Gastrocnemius medialis (tissue), 4 donors: ENCODE measurements around the gene ZP1. TPM values are rescaled to one million over a fixed set of nuclear protein-coding genes. Genes with fewer than 3 reads are reported as not detected.

ENCODE experiments used
- ATAC-seq, 2 donors: fragments of 150-250 bp; one replicate each; pipeline ENCODE4 v1.9.1; 2016
- DNase-seq, 2 donors: peaks; one replicate each; pipeline ENCODE4 v3.0.0-alpha.2; 2019
- H3K27ac ChIP-seq, 4 donors: fragments of 200-600 bp; sonication (generic); 1 replicate in 1 of 4; 2 replicates in 3 of 4; pipeline ENCODE4 v1.5.1; 2016 to 2018; ENCODE audit warnings: mild to moderate bottlenecking in 2 of 4, moderate library complexity in 1 of 4
- H3K27me3 ChIP-seq, 3 donors: fragments of 200-600 bp; sonication (generic) in 2 of 3; 1 replicate in 1 of 3; 2 replicates in 2 of 3; pipeline versions ENCODE4 v1.5.1 to v1.6.0; 2016 to 2019; ENCODE audit warnings: mild to moderate bottlenecking in 1 of 3, moderate library complexity in 1 of 3
- H3K36me3 ChIP-seq, 2 donors: fragments of 200-600 bp; sonication (generic) in 1 of 2; one replicate each; pipeline ENCODE4 v1.5.1; 2017 to 2018
- H3K4me1 ChIP-seq, 2 donors: fragments of 200-600 bp; sonication (generic) in 1 of 2; one replicate each; pipeline ENCODE4 v1.5.1; 2016 to 2017; ENCODE audit warnings: mild to moderate bottlenecking in 2 of 2
- H3K4me3 ChIP-seq, 4 donors: fragments of 200-600 bp; sonication (generic) in 3 of 4; 1 replicate in 1 of 4; 2 replicates in 3 of 4; pipeline ENCODE4 v1.5.1; 2016 to 2019; ENCODE audit warnings: mild to moderate bottlenecking in 2 of 4
- H3K9me3 ChIP-seq, 3 donors: fragments of 200-600 bp; sonication (generic) in 2 of 3; 1 replicate in 1 of 3; 2 replicates in 2 of 3; pipeline ENCODE4 v1.5.1; 2016 to 2019
- CTCF ChIP-seq, 5 experiments: fragments of 450-650 bp in 3 of 5; fragments of 200-600 bp in 2 of 5; sonication (generic) in 2 of 5; IDR thresholded peaks in 4 of 5; conservative IDR thresholded peaks in 1 of 5; 1 replicate in 4 of 5; 2 replicates in 1 of 5; pipeline ENCODE4 v1.5.1; 2016 to 2019; ENCODE audit warnings: antibody characterized with exemption in 5 of 5, mild to moderate bottlenecking in 3 of 5, moderate library complexity in 3 of 5
- POLR2A ChIP-seq, 2 donors: fragments of 450-650 bp; IDR thresholded peaks; one replicate each; pipeline ENCODE4 v1.6.1; 2017; ENCODE audit warnings: antibody characterized with exemption in 2 of 2, mild to moderate bottlenecking in 2 of 2, moderate library complexity in 2 of 2
- in situ Hi-C, 4 donors: fragments of 200-750 bp; cut with MboI; loops; one replicate each; pipeline versions ENCODE4 v1.15.0 to v1.8.0; 2017; ENCODE audit warnings: low sequenced_read_pairs in 4 of 4
- intact Hi-C: fragments of 100-400 bp; cut with DNase I; formaldehyde crosslinking; loops from one replicate; pipeline ENCODE4 v1.15.1; 2023; ENCODE audit warnings: low total_unique reads
- total RNA-seq, 4 donors: library from RNA; depleted of rRNA; stranded (reverse); fragments of >200 nt; gene quantifications; one replicate each; pipeline versions ENCODE4 v1.1.0 to v1.2.3, GENCODE V29; 2016

Gene ZP1
- total RNA-seq, 4 donors from 2014 or later, result not detected

- intact Hi-C loops (no loop called here), in situ Hi-C loops (loop anchor here in 1 of 4 donors (25.0 kb wide), 1 partner anchor 239 kb away; the partner anchor contains the start of gene VPS37C)
- ATAC-seq (no peak), DNase-seq (no peak)
- Histone ChIP-seq H3K27me3 (peaks cover 10 to 29% (median 21%) of the 10 kb centered on the region in 3 donors), H3K4me1 (peaks cover 20 to 35% of the 10 kb centered on the region in 2 donors), H3K27ac (no peak overlapping the region), H3K36me3 (peaks cover 0 to 36% of the 10 kb centered on the region in 2 donors), H3K9me3 (no peaks in the 10 kb centered on the region), H3K4me3 (no peak overlapping the region)
- TF ChIP-seq CTCF (IDR thresholded peaks at IDR 0.05 in 4 of 5, conservative IDR thresholded peaks at IDR 0.05 in 1 of 5) (no peak), POLR2A (IDR thresholded peaks at IDR 0.05) (no peak)
Measured at GRCh38 chr11:60923326-60923725, 56.0 kb downstream of the ZP1 start.

GRCh38 chr11:60923800-60924109 is 56.4 kb downstream of the ZP1 start:
- H3K27ac ChIP-seq, result no peak overlapping the region
- peaks cover 10 to 29% (median 21%) of the 10 kb centered on the region in 3 donors for H3K27me3 ChIP-seq
- H3K9me3 ChIP-seq, result no peaks in the 10 kb centered on the region
- ATAC-seq, result no peak
- H3K36me3 ChIP-seq, result peaks cover 0 to 36% of the 10 kb centered on the region in 2 donors
- H3K4me1 ChIP-seq, result peaks cover 16 to 31% of the 10 kb centered on the region in 2 donors
- intact Hi-C loops, result no loop called here
- TF ChIP-seq CTCF (IDR thresholded peaks at IDR 0.05 in 4 of 5, conservative IDR thresholded peaks at IDR 0.05 in 1 of 5) (no peak), POLR2A (IDR thresholded peaks at IDR 0.05) (no peak)
- in situ Hi-C loops, result loop anchor here in 1 of 4 donors (25.0 kb wide), 1 partner anchor 239 kb away; the partner anchor contains the start of gene VPS37C
- peak overlapping the region; percentile 57 to 70 (median 62) for H3K4me3 ChIP-seq
- DNase-seq, result no peak

GRCh38 chr11:60924110-60924905 is 57.0 kb downstream of the ZP1 start, which contains the start of gene TMEM132A:
TSS of gene TMEM132A (plus strand) at chr11:60924460. CDS start at chr11:60924634, 174 bp downstream.
- Histone ChIP-seq H3K9me3 (no peaks in the 10 kb centered on the region), H3K4me3 (peak within 1 kb of the TSS; percentile 57 to 70 (median 62)), H3K4me1 (peaks cover 10 to 26% of the 10 kb centered on the region in 2 donors), H3K27ac (peak within 1 kb of the TSS in 2 of 4 donors; percentile 20 to 52), H3K27me3 (peaks cover 10 to 29% (median 21%) of the 10 kb centered on the region in 3 donors), H3K36me3 (peaks cover 0 to 36% of the 10 kb centered on the region in 2 donors)
- intact Hi-C loops (no loop called here), in situ Hi-C loops (loop anchor here in 1 of 4 donors (25.0 kb wide), 1 partner anchor 238 kb away; the partner anchor contains the start of gene VPS37C)
- no peak for TF ChIP-seq CTCF (IDR thresholded peaks at IDR 0.05 in 4 of 5, conservative IDR thresholded peaks at IDR 0.05 in 1 of 5)
- TF ChIP-seq POLR2A (IDR thresholded peaks at IDR 0.05), result no peak
- DNase-seq, result peak in 1 of 2 donors; percentile 55
- peak; percentile 55 to 68 for ATAC-seq

Other genes with a start within 250 kb of the ZP1 start
- under 1 TPM in 2 of 4 donors, not detected in 2; 0.36 to 0.44 TPM for gene MS4A8, start 167.9 kb upstream of the ZP1 start, total RNA-seq
- not detected for gene MS4A18, start 142.8 kb upstream of the ZP1 start, total RNA-seq
- not detected for gene MS4A15, start 110.7 kb upstream of the ZP1 start, total RNA-seq
- not detected for gene MS4A10, start 82.2 kb upstream of the ZP1 start, total RNA-seq
- gene CCDC86, start 25.4 kb upstream of the ZP1 start, total RNA-seq, result 10 to 100 TPM; 23.8 to 36.2 (median 33.2) TPM
- 1 to 10 TPM in 2 of 4 donors, under 1 TPM in 2; 0.40 to 4.3 (median 1.3) TPM for gene PTGDR2, start 11.6 kb upstream of the ZP1 start, total RNA-seq
- gene PRPF19, start 39.0 kb downstream of the ZP1 start, total RNA-seq, result 10 to 100 TPM; 55.5 to 75.6 (median 71.9) TPM
- gene TMEM109, start 46.6 kb downstream of the ZP1 start, total RNA-seq, result 100 to 1,000 TPM in 2 of 4 donors, 10 to 100 TPM in 2; 56.5 to 105 (median 82.6) TPM
- gene TMEM132A, start 56.9 kb downstream of the ZP1 start, total RNA-seq, result 1 to 10 TPM; 2.5 to 3.7 (median 3.1) TPM
- gene SLC15A3, start 84.6 kb downstream of the ZP1 start, total RNA-seq, result 1 to 10 TPM; 2.8 to 6.9 (median 6.0) TPM
- gene CD6, start 104.1 kb downstream of the ZP1 start, total RNA-seq, result under 1 TPM in 2 of 4 donors, not detected in 2; 0.16 to 0.25 TPM
- under 1 TPM in 2 of 4 donors, not detected in 2; 0.46 to 0.53 TPM for gene CD5, start 234.9 kb downstream of the ZP1 start, total RNA-seq